Ureter (tissue), 1 donor: Measurements from ENCODE around the gene SYTL2. TPM values are rescaled to one million over a fixed set of nuclear protein-coding genes. Genes with fewer than 3 reads are reported as not detected.
"Not testable (repeated sequence)": the region's sequence is repeated elsewhere in the genome, so short reads cannot be mapped to it uniquely, and the experiment has no call there.

Source experiments
- DNase-seq: peaks from one replicate; pipeline ENCODE4 v3.0.0-alpha.2; 2020; ENCODE audit warnings: low spot score
- total RNA-seq: library from RNA; stranded (reverse); gene quantifications from one replicate; pipeline ENCODE4 v1.2.4, GENCODE V29; 2023
- donor health status: DM: yes; HTN: yes; CAD: no.

The SYTL2 gene
- total RNA-seq, 1 donor from 2014 or later = 254 TPM

DNA sequence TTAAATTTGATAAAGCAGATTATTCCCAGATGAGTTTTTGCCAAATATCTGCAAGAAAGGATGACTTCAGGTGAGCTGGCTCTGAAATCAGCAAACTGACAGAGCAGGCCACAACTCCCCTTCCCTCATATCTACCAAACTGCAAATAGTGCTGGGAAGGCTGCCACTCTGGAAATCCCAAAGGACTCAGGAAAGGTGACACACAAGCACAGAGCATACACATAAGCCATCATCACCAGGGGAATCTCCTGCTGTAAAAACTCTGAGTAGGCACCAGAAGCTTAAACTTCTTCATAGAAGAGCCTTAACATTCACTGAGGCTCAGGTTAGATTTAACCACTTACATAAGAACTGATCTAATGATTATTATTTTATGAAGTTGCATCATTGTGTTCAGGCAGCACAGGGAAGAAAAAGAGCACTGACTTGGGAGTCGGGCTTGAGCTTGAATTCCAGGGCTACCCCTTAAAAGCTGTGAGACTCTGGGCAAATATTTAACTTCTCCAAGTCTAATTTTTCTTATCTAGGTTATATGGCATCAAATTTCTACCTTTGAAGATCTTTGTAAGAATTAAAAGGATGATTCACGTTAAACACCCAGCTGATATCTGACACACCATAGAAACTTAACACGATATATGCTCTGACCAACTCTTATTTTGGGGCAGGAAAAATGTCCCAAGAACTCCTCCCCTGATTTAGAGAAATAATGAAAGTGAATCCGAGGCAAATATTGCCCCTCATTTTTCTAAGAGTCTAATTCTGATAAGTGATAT lies 15.0 kb downstream of the SYTL2 start:
- DNase-seq = no peak

DNA sequence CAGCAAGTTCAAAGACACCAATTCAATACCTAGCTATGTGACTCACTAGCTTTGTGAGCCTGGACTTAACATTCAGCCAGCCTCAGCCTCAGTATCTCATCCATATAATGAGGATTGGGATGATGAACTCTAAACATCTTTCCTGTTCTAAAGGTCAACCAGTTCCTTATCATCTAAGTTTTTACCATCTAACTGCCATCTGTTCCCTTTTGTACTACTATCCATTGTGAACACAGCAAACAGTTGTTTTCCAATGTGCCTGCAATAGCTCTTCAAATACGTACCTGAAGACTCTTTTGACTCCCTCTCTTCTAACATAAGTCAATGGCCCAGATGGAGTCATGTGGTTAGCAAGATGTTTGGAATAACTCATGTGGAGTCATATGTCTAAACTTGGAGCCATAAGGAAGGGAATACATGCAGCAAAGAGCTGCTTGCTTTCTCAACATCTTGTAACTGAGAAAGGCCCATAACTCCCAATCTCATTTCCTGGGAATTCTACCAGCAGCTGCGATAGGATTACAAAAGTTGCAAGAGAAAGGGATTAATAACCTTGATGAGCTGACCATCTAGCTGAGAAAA lies 19.4 kb downstream of the SYTL2 start:
- DNase-seq = no peak

DNA sequence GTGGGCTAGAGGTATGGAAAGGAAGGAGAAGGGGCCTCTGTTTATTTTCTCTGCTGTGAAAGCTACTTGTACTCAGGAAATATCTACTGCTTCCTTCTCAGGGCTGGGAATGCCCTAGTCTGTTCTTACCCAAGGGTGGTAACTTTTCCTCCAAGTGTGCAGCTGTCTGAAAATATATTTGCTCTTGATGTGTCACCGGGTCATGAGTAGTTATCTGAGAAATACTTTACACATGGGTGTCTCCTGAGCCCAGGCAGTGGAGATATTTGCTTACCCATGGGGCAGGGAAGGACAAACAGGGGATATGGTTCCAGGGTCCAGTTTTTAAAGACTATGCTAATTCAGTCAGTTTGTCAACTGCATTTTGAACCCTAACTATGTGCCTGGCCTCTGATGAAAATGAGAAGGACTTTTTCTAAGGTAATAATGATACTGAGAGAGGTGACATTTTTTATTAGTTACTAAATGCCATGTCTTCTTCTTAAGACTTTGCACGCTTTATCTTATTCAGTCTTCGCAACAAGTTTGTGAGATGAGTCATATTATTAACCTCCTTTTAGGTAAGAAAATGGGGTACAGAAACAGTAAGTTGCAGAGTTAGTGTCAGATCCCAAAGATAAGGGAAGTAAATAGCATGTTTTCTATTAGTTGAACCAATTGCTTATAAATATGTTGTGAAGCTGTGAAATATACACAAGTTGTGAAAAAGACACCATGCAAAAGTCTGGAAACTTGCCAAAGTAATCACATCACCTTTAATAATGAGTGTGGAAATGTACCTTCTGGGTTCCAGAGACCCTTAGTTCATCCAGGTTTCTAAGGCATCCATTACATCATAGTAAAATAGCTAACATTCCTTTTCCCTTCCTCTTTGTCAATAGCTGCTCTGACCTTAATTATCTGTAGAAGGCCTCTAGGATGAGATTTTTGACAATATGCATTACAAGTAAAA lies 22.9 kb downstream of the SYTL2 start:
- DNase-seq = no peak

DNA sequence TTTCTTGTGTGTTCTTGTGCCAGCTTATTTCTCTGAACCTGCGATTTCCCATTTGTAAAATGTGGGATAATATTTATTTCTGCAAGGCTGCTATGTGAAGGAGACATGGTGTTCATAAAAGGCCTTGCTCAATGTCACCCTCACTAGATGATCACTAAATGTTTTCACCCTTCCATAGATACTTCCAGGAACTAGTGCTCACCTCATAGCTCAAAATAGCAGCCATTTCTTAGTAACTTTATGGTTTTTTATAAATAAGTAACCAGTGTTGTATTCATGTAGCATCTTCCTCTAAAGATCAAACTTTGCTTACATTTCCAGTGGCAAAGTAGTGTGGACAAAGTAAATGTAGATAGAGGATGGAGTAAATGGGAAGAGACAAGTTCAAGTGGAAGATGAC lies 23.8 kb downstream of the SYTL2 start:
- no peak for DNase-seq

DNA sequence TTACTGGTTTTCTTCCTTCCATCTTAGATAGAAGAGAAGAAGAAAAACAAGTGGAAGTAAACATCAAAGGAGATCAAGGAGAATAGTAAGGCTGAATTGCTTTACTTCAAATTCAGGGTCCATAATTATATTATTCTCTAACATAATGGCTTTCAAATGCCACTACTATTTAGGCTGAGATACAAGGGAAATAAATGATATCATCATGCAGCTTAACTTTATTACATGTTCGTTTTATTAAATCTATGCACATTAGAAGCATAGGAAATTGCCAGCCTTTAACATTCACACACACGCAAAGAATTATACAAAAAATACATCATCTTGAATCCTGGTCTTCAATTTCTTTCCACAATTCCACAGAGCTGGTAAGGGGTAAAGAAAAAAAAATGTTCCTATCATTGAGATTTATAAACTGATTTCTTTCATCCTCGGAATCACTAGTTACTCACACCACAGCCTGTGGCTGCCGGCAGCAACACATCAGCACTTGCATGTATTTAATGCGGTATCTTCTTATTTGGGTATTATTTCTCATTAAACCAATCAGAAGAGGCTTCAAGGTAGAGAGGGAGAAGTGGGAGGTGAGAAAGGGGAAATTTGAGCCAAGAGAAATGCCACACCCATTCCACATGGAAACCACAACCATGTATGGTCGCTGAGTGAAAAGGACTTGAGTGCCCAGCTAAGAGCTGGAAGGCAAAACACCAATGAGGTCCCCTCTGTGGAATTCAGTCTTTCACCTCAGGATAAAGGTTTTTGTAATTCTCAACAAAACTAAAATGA lies 26.3 kb downstream of the SYTL2 start:
- DNase-seq = no peak

DNA sequence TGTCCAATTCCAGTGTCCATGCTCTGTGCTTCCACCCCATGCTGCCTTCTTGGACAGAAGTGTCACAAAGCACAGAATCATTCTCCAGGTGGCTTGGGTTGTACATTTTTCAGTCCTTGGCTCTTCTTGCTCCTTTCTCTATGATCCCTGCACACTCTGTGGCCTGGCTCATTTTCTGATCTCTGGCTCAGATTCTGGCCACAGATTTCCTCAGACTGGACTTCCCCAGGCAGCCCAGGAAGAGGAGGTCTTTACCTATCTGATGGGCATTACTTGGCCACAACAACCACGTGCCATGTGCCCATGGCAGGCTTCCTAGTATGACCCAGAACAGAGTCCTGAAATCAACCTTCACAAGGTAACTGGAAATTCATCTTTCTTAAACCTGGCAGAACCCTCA lies 27.2 kb downstream of the SYTL2 start:
- DNase-seq = no peak

DNA sequence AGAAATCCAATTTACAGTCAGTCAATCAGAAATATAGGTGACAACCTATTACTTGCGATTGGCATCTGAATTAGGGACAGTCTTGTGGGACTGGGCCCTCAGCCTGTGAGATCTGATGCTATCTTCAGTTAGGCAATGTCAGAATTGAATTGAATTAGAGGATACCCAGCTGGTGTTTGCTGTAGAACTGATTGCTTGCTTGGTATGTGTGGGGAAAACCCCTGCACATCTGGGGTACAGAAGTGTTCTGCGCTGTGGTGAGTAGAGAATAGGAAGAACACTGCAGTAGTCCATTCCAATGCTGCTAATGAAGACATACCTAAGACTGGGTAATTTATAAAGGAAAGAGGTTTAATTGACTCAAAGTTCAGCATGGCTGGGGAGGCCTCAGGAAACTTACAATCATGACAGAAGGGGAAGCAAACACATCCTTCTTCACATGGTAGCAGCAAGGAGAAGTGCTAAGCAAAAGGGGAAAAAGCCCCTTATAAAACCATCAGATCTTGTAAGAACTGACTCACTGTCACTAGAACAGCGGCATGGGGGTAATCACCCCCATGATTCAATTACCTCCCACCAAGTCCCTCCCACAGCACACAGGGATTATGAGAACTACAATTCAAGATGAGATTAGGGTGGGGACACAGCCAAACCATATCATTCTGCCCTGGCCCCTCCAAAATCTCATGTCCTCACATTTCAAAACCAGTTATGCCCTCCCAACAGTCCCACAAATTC lies 30.0 kb downstream of the SYTL2 start:
- not testable (repeated sequence) for DNase-seq

DNA sequence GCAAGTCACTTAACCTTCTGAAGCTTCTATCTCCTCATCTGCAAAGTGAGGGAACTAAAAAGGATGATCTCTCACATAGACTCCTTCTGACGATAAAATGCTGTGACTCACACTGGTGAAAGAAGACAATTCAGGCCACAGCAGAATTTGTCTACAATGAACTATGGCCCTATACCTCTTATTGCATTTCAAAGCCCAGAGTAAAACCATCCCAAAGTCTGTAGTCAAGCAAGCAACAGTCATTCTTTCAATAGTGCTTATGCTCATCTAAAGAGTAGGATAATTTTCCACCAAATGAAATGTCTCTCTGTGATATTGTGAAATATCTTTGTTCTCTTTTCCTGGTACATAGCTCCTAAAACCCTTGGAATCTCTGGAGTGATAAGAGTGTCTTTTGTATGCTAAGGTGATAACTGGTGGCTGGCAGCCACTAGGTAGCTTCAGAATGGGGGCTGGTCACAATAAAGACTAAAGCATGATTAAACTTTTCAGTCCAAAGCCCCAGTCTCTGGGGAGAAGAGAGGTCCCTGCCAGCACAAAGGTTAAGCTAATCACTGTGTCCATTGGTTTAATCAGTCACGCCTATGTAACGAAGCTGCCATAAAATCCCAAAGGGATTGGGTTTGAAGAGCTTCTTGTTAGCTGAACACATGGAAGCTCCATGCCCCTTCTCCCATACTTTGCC lies 30.8 kb downstream of the SYTL2 start:
- DNase-seq = no peak

DNA sequence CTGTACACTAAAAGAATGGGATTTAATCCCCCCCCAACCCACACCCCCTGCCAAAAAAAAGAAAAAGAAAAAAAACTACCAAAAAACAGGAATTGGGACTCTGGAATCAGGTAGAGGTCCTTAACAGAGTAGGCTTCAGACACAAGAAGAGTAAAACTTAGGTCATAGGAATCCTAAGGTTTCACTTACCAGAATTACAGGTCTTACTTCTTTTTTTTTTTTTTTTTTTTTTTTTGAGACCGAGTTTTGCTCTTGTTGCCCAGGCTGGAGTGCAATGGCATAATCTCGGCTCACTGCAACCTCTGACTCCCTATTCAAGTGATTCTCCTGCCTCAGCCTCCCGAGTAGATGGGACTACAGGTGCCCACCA lies 33.4 kb downstream of the SYTL2 start:
- not testable (repeated sequence) for DNase-seq

DNA sequence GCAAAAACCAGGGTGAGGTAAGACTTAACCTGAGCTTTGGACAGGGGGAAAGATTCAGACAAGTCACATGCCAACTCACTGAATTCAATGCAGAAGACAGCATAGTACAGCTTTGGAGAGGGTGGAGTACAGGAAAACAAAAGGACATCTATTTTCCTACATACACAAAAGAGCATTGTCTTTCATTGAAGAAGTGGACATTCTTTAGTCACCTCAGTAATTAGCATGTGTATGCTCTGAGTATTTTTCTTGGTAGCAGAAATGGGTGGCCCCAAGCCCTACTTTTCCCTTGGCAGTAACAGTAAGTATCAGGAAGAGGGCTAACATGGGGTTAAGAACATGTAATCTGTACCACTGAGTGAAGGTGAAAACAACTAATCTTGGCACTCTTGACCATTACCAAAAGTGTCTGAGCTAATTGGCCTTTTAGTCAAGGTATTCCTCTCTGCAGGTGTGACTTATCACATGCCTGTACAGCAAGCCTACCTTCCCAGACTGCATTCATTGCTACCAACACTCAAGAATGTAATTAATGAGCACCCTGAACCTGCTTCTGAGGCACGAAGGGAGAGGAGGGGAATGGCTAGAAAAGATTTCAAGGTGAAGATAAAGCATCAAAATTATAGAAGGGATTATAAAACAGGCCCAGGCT lies 33.9 kb downstream of the SYTL2 start:
- no peak for DNase-seq

DNA sequence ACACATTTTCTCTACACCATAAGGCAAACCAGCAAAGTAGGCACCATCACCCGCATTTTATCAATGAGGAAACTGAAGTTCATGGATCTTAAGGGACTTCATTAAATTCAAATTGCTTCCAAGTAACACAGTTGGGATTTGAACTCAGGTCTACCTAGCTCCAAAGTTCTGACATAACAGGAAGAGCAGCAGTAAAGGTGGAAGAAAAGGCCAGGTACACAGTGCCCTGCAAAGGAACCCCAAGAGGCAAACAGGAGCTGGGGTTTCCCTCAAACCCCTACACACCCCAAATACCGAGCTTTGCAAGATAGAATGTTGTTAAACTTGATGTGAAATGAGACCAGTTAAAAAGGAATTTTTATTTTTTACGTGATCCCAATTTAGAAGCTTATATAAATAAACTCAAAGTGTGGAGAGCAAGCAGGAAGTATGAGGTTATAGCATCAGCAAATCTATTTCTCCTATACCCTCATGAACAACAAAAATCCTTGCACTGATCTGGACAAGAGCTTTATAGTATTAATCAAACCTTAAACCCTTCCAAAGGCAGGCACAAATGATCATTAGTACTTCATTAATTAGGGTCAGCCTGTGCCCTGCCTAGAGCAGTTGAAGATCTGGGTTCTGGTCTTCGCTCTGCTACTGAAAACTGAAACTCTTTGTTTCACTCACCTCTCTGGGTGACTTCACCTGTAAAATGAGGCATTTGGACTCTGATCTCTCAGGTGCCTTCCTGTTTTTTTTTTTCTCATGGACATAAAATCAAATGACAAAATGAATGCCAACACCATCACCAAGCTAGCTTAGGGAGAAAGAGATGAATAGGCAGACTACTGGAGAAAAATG lies 36.5 kb downstream of the SYTL2 start:
- DNase-seq = no peak

DNA sequence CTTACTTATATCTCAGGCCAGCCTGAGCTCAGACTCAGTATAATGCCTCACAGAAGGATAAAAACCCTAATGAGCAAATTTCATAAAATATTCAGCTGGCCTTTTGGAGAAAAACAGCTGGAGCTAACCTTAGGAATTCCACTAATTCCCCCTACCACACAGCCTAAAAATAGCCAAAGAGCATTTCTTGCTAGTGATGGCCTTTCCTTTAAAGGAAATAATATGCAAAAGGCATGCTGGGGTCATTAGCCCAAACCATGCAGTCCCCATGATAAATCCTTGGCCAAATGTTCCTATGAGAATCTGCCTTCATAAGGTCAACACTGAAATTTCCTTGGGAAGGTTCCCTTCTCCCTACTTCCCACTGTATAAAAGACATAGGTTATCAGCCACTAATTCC lies 38.2 kb downstream of the SYTL2 start:
- DNase-seq = no peak

DNA sequence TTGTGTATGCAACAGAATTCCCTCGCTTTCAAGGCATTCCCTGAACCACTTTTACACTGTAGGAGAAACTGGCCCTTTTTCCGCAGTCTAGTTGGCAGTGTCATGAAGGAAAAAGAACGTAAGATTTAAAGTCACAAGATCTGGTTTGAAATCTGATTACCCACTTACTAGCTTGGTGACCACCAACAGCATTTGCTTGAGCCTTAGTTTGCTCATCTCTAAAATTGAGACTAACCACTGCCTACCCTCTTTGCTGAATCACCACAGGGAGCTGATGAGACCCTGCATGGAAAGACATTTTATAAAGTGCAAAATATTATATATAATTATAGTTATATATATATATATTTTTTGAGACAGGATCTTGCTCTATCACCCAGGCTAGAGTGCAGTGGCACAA lies 39.4 kb downstream of the SYTL2 start:
- no peak for DNase-seq

DNA sequence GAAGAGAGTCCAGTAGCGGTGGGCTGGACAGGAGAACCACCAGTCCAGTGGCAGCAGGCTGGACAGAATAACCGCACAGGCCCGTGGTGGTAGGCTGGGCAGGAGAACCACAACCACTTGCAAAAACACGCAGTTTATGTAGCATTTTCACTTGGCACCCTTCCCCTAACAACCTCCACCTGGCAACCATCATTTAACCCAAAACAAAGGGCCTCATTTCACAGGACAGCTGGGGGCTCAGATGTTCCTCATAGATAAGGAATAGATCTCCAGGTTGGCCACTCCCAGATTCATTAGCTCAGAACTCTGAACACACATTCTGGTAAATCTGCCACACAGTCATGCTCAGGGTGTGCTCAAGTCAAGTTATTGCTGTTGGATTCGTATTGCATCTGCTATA lies 41.2 kb downstream of the SYTL2 start:
- DNase-seq = no peak

DNA sequence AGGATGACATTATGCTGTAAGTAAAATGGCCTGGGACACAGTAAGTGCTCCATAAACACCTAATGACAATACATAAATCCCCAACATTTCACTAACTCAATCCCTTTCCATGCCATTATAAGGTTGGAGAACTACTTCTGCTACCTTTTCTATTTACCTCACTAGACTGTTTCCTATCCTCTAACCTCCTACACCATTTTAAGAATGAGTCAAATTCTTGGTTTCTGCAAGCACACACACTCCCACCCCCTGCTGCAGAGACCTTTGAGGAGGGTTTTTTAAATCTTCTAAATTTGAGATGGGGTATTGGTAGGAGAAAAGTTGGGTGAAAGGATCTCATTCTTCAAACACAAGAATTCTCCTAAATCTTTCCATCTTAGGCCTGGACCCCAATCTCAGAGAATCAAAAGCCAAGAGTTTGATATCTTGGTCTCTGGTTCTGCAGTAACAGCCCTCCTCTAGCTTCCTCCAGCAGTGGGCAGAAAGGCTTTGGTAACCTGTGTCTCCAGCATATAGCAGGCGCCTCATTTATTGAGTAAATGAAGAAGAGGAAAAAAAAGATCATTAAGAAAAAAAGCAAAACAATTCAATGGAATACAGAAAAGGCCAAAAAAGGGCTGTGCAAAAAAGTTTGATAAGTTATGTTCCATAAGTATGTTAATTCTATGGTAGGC lies 42.3 kb downstream of the SYTL2 start:
- no peak for DNase-seq

DNA sequence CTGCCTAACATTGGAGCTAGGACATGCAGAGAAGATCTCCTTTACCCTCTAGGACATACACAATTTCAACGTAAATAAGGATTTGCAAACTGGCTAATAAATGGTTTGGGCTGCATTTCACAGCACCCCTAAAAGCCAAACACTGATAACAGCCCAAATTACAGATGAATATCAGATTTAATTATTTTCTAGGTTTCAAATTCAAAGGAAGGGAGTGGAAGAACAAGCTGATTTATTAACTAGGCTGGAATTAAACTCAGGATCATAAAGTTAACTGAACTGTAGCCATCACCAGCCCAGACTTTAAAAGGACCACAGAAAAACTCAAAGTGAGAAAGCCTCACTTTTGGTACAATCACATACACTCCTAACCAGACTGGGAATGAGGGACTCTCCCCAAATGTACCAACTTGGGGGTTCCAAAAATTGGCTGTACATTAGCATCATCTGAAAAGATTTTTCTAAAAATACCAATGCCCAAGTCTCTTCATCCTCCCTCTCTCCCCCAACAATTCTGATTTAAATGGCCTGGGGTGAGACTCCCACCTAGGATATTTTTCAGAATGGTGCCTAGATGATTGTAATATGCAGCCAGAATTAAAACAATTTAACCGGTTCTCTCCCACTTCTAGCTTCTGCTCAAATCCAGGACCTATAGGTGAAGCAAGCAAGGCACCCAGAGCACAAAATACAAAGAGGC lies 43.5 kb downstream of the SYTL2 start:
- DNase-seq = no peak

DNA sequence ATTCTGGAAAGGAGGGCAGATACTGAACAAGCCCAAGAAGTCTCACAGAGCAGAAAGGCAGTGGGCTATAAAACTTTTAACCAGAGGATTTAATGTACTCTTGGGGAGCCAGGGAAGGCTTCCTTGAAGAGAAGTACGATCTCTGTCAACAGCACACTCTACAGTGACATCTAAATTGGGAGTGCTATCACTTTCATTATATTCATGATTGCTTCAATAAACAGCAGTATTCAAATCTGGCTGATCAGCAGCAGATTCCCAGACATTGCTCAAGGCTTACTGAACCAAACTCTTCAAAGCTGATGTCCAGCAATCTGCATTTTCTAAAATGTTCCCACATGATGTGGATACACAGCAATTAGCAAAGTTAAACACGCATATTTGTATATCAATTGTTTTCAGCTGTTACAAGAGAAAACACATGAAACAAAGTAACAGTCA lies 44.2 kb downstream of the SYTL2 start:
- no peak for DNase-seq

DNA sequence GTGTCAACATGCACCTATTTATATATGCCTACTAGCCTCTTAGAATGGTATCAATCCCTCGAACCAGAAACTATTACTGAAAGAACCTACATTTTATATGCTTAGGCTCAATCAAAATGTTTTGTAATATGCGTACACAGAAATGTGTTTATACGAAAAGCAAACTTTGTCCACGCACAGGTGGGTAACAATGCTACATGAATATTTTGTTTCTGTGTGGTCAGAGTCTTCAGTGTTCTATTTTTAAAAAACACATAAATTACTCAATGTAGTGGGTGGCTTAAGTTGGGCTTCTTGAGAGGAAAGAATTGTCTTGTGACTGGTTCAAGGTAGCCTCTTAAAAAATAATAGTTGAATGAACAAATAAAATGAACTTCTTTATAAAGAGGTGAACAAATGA lies 46.1 kb downstream of the SYTL2 start:
- no peak for DNase-seq
